CD14-positive monocyte (primary cell): Measurements from ENCODE around the gene SLC16A11. TPM values are rescaled to one million over a fixed set of nuclear protein-coding genes. Genes with fewer than 3 reads are reported as not detected.

Experiments
- DNase-seq, 3 donors: peaks; one replicate each; pipeline ENCODE4 v3.0.0-alpha.2; 2011 to 2022
- H2AFZ ChIP-seq: 2 replicates; pipeline ENCODE4 v1.6.0; 2012; ENCODE audit warnings: mild to moderate bottlenecking, low read depth, low read length, inconsistent platforms; ENCODE audit not compliant: insufficient read depth, poor library complexity, severe bottlenecking
- H3K27ac ChIP-seq, 2 donors: 1 replicate in 1 of 2; 2 replicates in 1 of 2; pipeline ENCODE4 v1.5.1; 2012 to 2013; ENCODE audit warnings: low read length in 2 of 2, control low read depth in 1 of 2, inconsistent platforms in 1 of 2, low read depth in 1 of 2, mild to moderate bottlenecking in 1 of 2
- H3K27me3 ChIP-seq, 2 donors: one replicate each; pipeline versions ENCODE4 v1.6.0 to v1.6.1; 2011 to 2013; ENCODE audit warnings: low read length in 2 of 2; ENCODE audit not compliant: control insufficient read depth in 2 of 2, insufficient read depth in 2 of 2
- H3K36me3 ChIP-seq, 2 donors: replicated peaks in 1 of 2; 1 replicate in 1 of 2; 2 replicates in 1 of 2; pipeline versions ENCODE4 v1.5.1 to v1.6.1; 2012 to 2013; ENCODE audit warnings: low read length in 2 of 2, control low read depth in 1 of 2, inconsistent platforms in 1 of 2, mild to moderate bottlenecking in 1 of 2; ENCODE audit not compliant: insufficient read depth in 2 of 2, control insufficient read depth in 1 of 2
- H3K4me1 ChIP-seq, 2 donors: 1 replicate in 1 of 2; 2 replicates in 1 of 2; pipeline versions ENCODE4 v1.5.1 to v1.6.1; 2012 to 2013; ENCODE audit warnings: low read length in 2 of 2, control low read depth in 1 of 2, inconsistent platforms in 1 of 2, mild to moderate bottlenecking in 1 of 2, moderate library complexity in 1 of 2; ENCODE audit not compliant: insufficient read depth in 2 of 2, control insufficient read depth in 1 of 2
- H3K4me2 ChIP-seq: replicated peaks from 2 replicates; pipeline ENCODE3; 2012; ENCODE audit warnings: low read length, moderate library complexity, mild to moderate bottlenecking; ENCODE audit not compliant: poor library complexity, severe bottlenecking; ENCODE audit errors: extremely low read depth
- H3K4me3 ChIP-seq, 3 experiments: fragments of 200-600 bp in 1 of 3; sonication (generic) in 1 of 3; replicated peaks in 1 of 3; 1 replicate in 2 of 3; 2 replicates in 1 of 3; pipeline ENCODE4 v1.5.1; 2011 to 2013; ENCODE audit warnings: low read length in 3 of 3, mild to moderate bottlenecking in 3 of 3, control low read depth in 2 of 3, low read depth in 2 of 3, inconsistent platforms in 1 of 3, moderate library complexity in 1 of 3
- H3K79me2 ChIP-seq: 2 replicates; pipeline ENCODE4 v1.6.0; 2012; ENCODE audit warnings: mild to moderate bottlenecking, control low read depth, inconsistent platforms, low read length, moderate library complexity; ENCODE audit not compliant: insufficient read depth
- H3K9ac ChIP-seq: 2 replicates; pipeline ENCODE4 v1.6.0; 2017; ENCODE audit warnings: low read length, mild to moderate bottlenecking; ENCODE audit not compliant: insufficient read depth, poor library complexity, severe bottlenecking
- H3K9me3 ChIP-seq, 2 donors: replicated peaks in 1 of 2; 1 replicate in 1 of 2; 2 replicates in 1 of 2; pipeline versions ENCODE4 v1.5.1 to v1.6.1; 2012 to 2013; ENCODE audit warnings: low read length in 2 of 2, control low read depth in 1 of 2; ENCODE audit not compliant: control insufficient read depth in 1 of 2, insufficient read depth in 1 of 2
- H4K20me1 ChIP-seq: 2 replicates; pipeline ENCODE4 v1.6.0; 2012; ENCODE audit warnings: mild to moderate bottlenecking, low read length, control low read depth, moderate library complexity; ENCODE audit not compliant: insufficient read depth
- H3K27ac Mint-ChIP-seq, 7 donors: one replicate each; pipeline ENCODE4 v1.8.0; 2020; ENCODE audit warnings: mild to moderate bottlenecking in 7 of 7, mixed read lengths in 7 of 7, moderate library complexity in 6 of 7, inconsistent platforms in 2 of 7
- H3K27me3 Mint-ChIP-seq, 3 donors: one replicate each; pipeline ENCODE4 v1.8.0; 2021 to 2022; ENCODE audit warnings: low read depth in 3 of 3, mild to moderate bottlenecking in 3 of 3, mixed read lengths in 3 of 3, moderate library complexity in 3 of 3, inconsistent platforms in 1 of 3
- H3K36me3 Mint-ChIP-seq, 2 donors: one replicate each; pipeline ENCODE4 v1.8.0; 2020; ENCODE audit warnings: mixed read lengths in 2 of 2, inconsistent platforms in 1 of 2, mild to moderate bottlenecking in 1 of 2
- H3K4me1 Mint-ChIP-seq: one replicate; pipeline ENCODE4 v1.8.0; 2020; ENCODE audit warnings: mild to moderate bottlenecking, mixed read lengths
- H3K4me3 Mint-ChIP-seq, 2 donors: one replicate each; pipeline ENCODE4 v1.8.0; 2020; ENCODE audit warnings: mild to moderate bottlenecking in 2 of 2, mixed read lengths in 2 of 2, moderate library complexity in 1 of 2
- H3K9me3 Mint-ChIP-seq, 7 donors: one replicate each; pipeline ENCODE4 v1.8.0; 2020 to 2022; ENCODE audit warnings: mixed read lengths in 7 of 7, mild to moderate bottlenecking in 6 of 7, moderate library complexity in 6 of 7, inconsistent platforms in 2 of 7
- WGBS: methylation state at CpG from one replicate; pipeline ENCODE4 v1.1.5; 2013; ENCODE audit warnings: missing lambda C conversion rate; ENCODE audit not compliant: insufficient coverage; 5-methylcytosine and 5-hydroxymethylcytosine counted together
- intact Hi-C, 2 donors: fragments of 100-400 bp; cut with micrococcal nuclease; formaldehyde crosslinking; loops; one replicate each; pipeline versions ENCODE4 v1.15.0 to v1.15.1; 2023
- polyA plus RNA-seq, 3 donors: library from polyadenylated mRNA; depleted of rRNA in 1 of 3; unstranded in 2 of 3; stranded (reverse) in 1 of 3; fragments of 300-500 nt in 2 of 3; fragments of >200 nt in 1 of 3; fragmentation: Illumina TruSeq in 2 of 3; gene quantifications; 1 replicate in 2 of 3; 2 replicates in 1 of 3; pipeline ENCODE4 v1.2.3, GENCODE V29; 2012 to 2021
- TF ChIP-seq, protein P1 (sequence below): fragments of 200-600 bp; IDR thresholded peaks from one replicate; pipeline ENCODE4 v1.8.0; 2022; ENCODE audit warnings: antibody characterized with exemption, mild to moderate bottlenecking

SLC16A11 gene
- polyA plus RNA-seq, 3 donors, result not detected

DNA sequence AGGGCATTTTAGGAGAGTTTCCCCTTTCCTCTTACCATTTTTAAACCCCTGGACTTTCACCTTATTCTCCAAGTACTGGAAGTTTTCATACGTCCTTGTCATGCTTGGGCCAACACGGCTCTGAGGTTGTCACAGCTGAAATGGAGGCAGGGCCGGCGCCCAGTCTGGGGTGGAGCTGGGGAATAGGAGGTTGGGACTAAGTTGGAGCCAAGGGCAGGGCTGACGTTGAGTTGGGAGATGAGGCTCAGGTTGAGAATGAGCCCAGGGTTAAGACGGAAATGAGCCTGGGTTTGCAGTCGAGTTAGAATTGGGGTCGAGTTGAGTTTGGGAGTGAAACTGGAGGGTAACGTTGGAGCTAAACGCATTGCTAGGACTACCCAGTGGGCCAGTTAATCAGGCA is 34.8 kb upstream of the SLC16A11 start:
- Histone ChIP-seq H3K4me1 (peaks cover 39 to 48% of the 10 kb centered on the region in 2 donors), H4K20me1 (no peaks in the 10 kb centered on the region), H3K27ac (no peak overlapping the region), H2AFZ (no peak overlapping the region), H3K79me2 (no peaks in the 10 kb centered on the region), H3K9ac (no peak overlapping the region), H3K4me3 (peak overlapping the region in 2 of 3 experiments; percentile 1 to 24), H3K9me3 (no peaks in the 10 kb centered on the region), H3K36me3 (peaks cover 0 to 3% of the 10 kb centered on the region in 2 donors), H3K27me3 (no peaks in the 10 kb centered on the region), H3K4me2 (peak overlapping the region; percentile 20)
- TF ChIP-seq, protein P1, sequence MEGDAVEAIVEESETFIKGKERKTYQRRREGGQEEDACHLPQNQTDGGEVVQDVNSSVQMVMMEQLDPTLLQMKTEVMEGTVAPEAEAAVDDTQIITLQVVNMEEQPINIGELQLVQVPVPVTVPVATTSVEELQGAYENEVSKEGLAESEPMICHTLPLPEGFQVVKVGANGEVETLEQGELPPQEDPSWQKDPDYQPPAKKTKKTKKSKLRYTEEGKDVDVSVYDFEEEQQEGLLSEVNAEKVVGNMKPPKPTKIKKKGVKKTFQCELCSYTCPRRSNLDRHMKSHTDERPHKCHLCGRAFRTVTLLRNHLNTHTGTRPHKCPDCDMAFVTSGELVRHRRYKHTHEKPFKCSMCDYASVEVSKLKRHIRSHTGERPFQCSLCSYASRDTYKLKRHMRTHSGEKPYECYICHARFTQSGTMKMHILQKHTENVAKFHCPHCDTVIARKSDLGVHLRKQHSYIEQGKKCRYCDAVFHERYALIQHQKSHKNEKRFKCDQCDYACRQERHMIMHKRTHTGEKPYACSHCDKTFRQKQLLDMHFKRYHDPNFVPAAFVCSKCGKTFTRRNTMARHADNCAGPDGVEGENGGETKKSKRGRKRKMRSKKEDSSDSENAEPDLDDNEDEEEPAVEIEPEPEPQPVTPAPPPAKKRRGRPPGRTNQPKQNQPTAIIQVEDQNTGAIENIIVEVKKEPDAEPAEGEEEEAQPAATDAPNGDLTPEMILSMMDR, result no peak
- Mint-ChIP-seq H3K27me3 (peaks cover 1 to 8% (median 7%) of the 10 kb centered on the region in 3 donors), H3K4me3 (peak overlapping the region in 1 of 2 donors; percentile 64), H3K9me3 (peaks cover 0 to 5% (median 2%) of the 10 kb centered on the region in 7 donors), H3K36me3 (peaks cover 28 to 34% of the 10 kb centered on the region in 2 donors), H3K27ac (peak overlapping the region in 1 of 7 donors; percentile 28), H3K4me1 (peaks cover 52% of the 10 kb centered on the region)
- DNase-seq, result no peak
- 98% methylated on average over 8 of the region's 10 CpGs for WGBS
- intact Hi-C loops, result loop anchor here in 1 of 2 donors (10.0 kb wide), 1 partner anchor 1526 kb away; no protein-coding TSS in a partner anchor

DNA sequence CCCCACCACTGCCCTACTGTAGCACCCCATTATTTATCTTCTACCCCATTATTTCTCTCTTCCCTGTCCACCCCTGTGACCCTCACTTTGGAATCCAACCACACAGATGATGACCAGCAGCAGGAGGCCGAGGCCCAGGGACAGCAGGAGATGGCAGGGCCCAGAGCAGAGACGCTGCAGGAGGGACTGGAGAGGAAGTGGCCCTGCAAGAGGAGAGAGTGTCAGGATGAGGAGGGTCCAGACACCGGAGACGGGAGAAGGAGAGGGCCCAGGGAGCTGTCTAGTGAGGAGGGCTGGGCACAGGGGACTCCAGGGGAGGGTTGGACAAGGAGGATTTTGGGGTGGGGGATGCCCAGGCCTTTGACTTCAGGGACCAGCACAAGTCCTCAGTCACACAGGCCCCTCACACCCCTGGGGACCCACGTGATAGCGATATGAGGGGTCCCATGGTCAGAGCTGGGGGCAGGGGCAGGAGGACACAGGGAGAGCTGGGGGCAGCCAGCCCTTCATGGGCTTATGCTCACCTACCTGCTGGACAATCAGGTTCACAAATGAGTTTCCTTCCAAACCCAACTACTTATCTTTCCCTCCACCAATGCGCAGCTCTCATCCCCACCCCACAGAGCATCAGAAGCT is 34.1 kb upstream of the SLC16A11 start:
- Mint-ChIP-seq H3K4me1 (peaks cover 47% of the 10 kb centered on the region), H3K4me3 (peak overlapping the region in 1 of 2 donors; percentile 46), H3K27me3 (peaks cover 1 to 5% (median 4%) of the 10 kb centered on the region in 3 donors), H3K9me3 (peaks cover 0 to 5% (median 2%) of the 10 kb centered on the region in 7 donors), H3K27ac (peak overlapping the region in 1 of 7 donors; percentile 2), H3K36me3 (peaks cover 30 to 34% of the 10 kb centered on the region in 2 donors)
- Histone ChIP-seq H3K4me1 (peaks cover 34 to 42% of the 10 kb centered on the region in 2 donors), H3K79me2 (no peaks in the 10 kb centered on the region), H3K4me2 (peak overlapping the region; percentile 23), H3K27ac (no peak overlapping the region), H3K27me3 (no peaks in the 10 kb centered on the region), H3K9me3 (no peaks in the 10 kb centered on the region), H3K9ac (no peak overlapping the region), H4K20me1 (no peaks in the 10 kb centered on the region), H3K4me3 (peak overlapping the region in 2 of 3 experiments; percentile 12 to 24), H3K36me3 (peaks cover 0 to 3% of the 10 kb centered on the region in 2 donors), H2AFZ (no peak overlapping the region)
- intact Hi-C loops, result loop anchor here in 1 of 2 donors (10.0 kb wide), 1 partner anchor 1527 kb away; no protein-coding TSS in a partner anchor
- TF ChIP-seq, protein P1, result no peak
- DNase-seq, result no peak
- WGBS, result 91% methylated on average over 5 of the region's 7 CpGs
